H1 (cell line): ENCODE measurements around the gene RFX5. TPM values are rescaled to one million over a fixed set of nuclear protein-coding genes. Genes with fewer than 3 reads are reported as not detected.

Experiments
- CBX8 ChIP-seq: fragments of 300-800, 300-1000 bp; sonication (generic); IDR thresholded peaks from 2 replicates; pipeline ENCODE4 v1.7.1; 2016; ENCODE audit warnings: low read depth, low read length, borderline replicate concordance
- CHD2 ChIP-seq: IDR thresholded peaks from 2 replicates; pipeline ENCODE4 v1.6.1; 2012; ENCODE audit warnings: low read length, improper control_type of control experiment
- CREB1 ChIP-seq: IDR thresholded peaks from 2 replicates; pipeline ENCODE4 v1.6.1; 2012; ENCODE audit warnings: inconsistent platforms
- HDAC6 ChIP-seq: IDR thresholded peaks from one replicate; pipeline ENCODE4 v1.7.1; 2012; ENCODE audit warnings: low read depth, mild to moderate bottlenecking, inconsistent platforms, low read length, moderate library complexity
- SRF ChIP-seq: IDR thresholded peaks from 2 replicates; pipeline ENCODE4 v1.6.1; 2011; ENCODE audit warnings: mild to moderate bottlenecking, low read depth, low read length, moderate library complexity
- TEAD4 ChIP-seq: IDR thresholded peaks from 2 replicates; pipeline ENCODE4 v1.6.1; 2012; ENCODE audit warnings: low read depth, low read length, inconsistent platforms, mixed read lengths
- polyA plus RNA-seq, 7 experiments: library from polyadenylated mRNA; depleted of rRNA in 3 of 7; stranded (reverse) in 5 of 7; unstranded in 2 of 7; fragments of >200 nt in 5 of 7; fragments of 200-250 nt in 2 of 7; gene quantifications; 1 replicate in 5 of 7; 2 replicates in 1 of 7; 4 replicates in 1 of 7; pipeline versions ENCODE4 v1.2.1 to v1.2.3, GENCODE V29; 2011 to 2013; ENCODE audit warnings: missing spikeins in 2 of 7, mixed read lengths in 2 of 7
- total RNA-seq: library from RNA; stranded (reverse); fragmentation: NEBNext Ultra II Directional; extraction: Animal tissue kit (Norgen Biotek cat#: 25700); gene quantifications from 2 replicates; pipeline ENCODE4 v1.2.1, GENCODE V29; 2021
- TF ChIP-seq, protein P1 (sequence below): IDR thresholded peaks from 2 replicates; pipeline ENCODE4 v1.6.1; 2012; ENCODE audit warnings: low read length, inconsistent platforms
- TF ChIP-seq, protein P2 (sequence below): IDR thresholded peaks from 2 replicates; pipeline ENCODE4 v1.6.1; 2012; ENCODE audit warnings: inconsistent platforms

Gene RFX5
- total and polyA plus RNA-seq, 2 of the 8 experiments (the other 6 are each of a cell fraction or from before 2014, with no cell fraction given) = 27.8 to 59.7 TPM

DNA sequence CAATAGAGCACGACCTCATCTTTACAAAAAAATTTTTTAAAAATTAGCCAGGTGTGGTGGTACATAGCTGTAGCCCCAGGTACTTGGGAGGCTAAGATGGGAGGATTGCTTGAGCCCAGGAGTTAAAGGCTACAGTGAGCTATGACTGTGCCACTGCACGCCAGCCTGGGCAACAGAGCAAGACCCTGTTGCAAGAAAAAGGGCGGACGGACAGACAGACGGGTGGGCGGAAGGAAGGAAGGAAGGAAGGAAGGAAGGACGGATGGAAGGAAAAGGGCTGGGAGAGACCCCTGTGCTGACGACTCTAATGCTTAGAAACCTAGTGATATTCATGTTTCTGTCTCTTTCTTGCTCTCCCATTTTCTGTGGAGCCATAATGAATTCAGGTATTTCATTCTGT is 34.2 kb downstream of the RFX5 start (continued):
- TF ChIP-seq, protein P1, sequence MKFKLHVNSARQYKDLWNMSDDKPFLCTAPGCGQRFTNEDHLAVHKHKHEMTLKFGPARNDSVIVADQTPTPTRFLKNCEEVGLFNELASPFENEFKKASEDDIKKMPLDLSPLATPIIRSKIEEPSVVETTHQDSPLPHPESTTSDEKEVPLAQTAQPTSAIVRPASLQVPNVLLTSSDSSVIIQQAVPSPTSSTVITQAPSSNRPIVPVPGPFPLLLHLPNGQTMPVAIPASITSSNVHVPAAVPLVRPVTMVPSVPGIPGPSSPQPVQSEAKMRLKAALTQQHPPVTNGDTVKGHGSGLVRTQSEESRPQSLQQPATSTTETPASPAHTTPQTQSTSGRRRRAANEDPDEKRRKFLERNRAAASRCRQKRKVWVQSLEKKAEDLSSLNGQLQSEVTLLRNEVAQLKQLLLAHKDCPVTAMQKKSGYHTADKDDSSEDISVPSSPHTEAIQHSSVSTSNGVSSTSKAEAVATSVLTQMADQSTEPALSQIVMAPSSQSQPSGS = no peak
- TF ChIP-seq CREB1 = no peak
- TF ChIP-seq SRF = no peak
- TF ChIP-seq HDAC6 = no peak
- no peak for TF ChIP-seq CBX8
- TF ChIP-seq TEAD4 = no peak
- TF ChIP-seq CHD2 = no peak
- TF ChIP-seq, protein P2, sequence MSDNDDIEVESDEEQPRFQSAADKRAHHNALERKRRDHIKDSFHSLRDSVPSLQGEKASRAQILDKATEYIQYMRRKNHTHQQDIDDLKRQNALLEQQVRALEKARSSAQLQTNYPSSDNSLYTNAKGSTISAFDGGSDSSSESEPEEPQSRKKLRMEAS = no peak
